AG04450 (cell line): ENCODE data around the gene FBXO5. TPM values are rescaled to one million over a fixed set of nuclear protein-coding genes. Genes with fewer than 3 reads are reported as not detected.

ENCODE experiments used
- CTCF ChIA-PET: fragments of 300-600, 350-600 bp; formaldehyde crosslinking; extraction: SDS; loops from one replicate; lab custom pipeline; 2022; ENCODE audit warnings: antibody characterized with exemption, inconsistent platforms; lab: Charles Lee
- POLR2A ChIA-PET: fragments of 350-600 bp; formaldehyde crosslinking; extraction: SDS; loops from one replicate; lab custom pipeline; 2021; ENCODE audit warnings: antibody characterized with exemption, inconsistent platforms; lab: Yijun Ruan, JAX
- DNase-seq: peaks from one replicate; pipeline ENCODE4 v3.0.0-alpha.2; 2011; ENCODE audit warnings: low read depth, low spot score
- H3K27ac ChIP-seq: one replicate; pipeline ENCODE4 v1.5.1; 2012; ENCODE audit warnings: low read depth, low read length, control low read depth
- H3K27me3 ChIP-seq: one replicate; pipeline ENCODE4 v1.6.0; 2012; ENCODE audit warnings: low read length; ENCODE audit not compliant: control insufficient read depth, insufficient read depth
- H3K4me3 ChIP-seq: 2 replicates; pipeline ENCODE4 v1.5.1; 2011; ENCODE audit warnings: mild to moderate bottlenecking, low read depth, low read length, control low read depth
- H3K9me3 ChIP-seq: 2 replicates; pipeline ENCODE4 v1.5.1; 2012; ENCODE audit warnings: low read length; ENCODE audit not compliant: control insufficient read depth, insufficient read depth
- polyA plus RNA-seq: library from polyadenylated mRNA; depleted of rRNA; stranded (reverse); fragments of >200 nt; gene quantifications from 2 replicates; pipeline ENCODE4 v1.2.3, GENCODE V29; 2011
- TF ChIP-seq, protein P1 (sequence below): IDR thresholded peaks from 2 replicates; pipeline ENCODE4 v1.5.1; 2011; ENCODE audit warnings: low read depth, low read length, control low read depth, inconsistent platforms

Gene FBXO5
- polyA plus RNA-seq, 1 experiment: 13.1 TPM

- no peaks in the 10 kb centered on the region for H3K27me3 ChIP-seq
- CTCF ChIA-PET: interaction anchor here (1.1 kb wide), 1 partner anchor 15 kb away, joined by 3 read pairs; no protein-coding TSS in a partner anchor
- peak overlapping the region; percentile 93 for H3K27ac ChIP-seq
- peak; percentile 29 for DNase-seq
- no peaks in the 10 kb centered on the region; the same call in 1 of the 2 replicates for H3K9me3 ChIP-seq
- peak overlapping the region; percentile 92 for H3K4me3 ChIP-seq
- POLR2A ChIA-PET: no interaction called here
- TF ChIP-seq, protein P1, sequence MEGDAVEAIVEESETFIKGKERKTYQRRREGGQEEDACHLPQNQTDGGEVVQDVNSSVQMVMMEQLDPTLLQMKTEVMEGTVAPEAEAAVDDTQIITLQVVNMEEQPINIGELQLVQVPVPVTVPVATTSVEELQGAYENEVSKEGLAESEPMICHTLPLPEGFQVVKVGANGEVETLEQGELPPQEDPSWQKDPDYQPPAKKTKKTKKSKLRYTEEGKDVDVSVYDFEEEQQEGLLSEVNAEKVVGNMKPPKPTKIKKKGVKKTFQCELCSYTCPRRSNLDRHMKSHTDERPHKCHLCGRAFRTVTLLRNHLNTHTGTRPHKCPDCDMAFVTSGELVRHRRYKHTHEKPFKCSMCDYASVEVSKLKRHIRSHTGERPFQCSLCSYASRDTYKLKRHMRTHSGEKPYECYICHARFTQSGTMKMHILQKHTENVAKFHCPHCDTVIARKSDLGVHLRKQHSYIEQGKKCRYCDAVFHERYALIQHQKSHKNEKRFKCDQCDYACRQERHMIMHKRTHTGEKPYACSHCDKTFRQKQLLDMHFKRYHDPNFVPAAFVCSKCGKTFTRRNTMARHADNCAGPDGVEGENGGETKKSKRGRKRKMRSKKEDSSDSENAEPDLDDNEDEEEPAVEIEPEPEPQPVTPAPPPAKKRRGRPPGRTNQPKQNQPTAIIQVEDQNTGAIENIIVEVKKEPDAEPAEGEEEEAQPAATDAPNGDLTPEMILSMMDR: no peak
Measured at GRCh38 chr6:152983637-152984512, 1.0 kb upstream of the FBXO5 start.

- TF ChIP-seq, protein P1: no peak
- Histone ChIP-seq H3K9me3 (no peaks in the 10 kb centered on the region; the same call in 1 of the 2 replicates), H3K4me3 (peak overlapping the region; percentile 76), H3K27me3 (no peaks in the 10 kb centered on the region), H3K27ac (no peak overlapping the region)
- DNase-seq: no peak
- ChIA-PET CTCF (no interaction called here), POLR2A (interaction anchor here (0.8 to 1.0 kb wide), 2 partner anchors 9 to 14 kb away, joined by 5 to 6 read pairs; no protein-coding TSS in a partner anchor)
Measured at GRCh38 chr6:152981989-152982903, 595 bp downstream of the FBXO5 start.

DNA sequence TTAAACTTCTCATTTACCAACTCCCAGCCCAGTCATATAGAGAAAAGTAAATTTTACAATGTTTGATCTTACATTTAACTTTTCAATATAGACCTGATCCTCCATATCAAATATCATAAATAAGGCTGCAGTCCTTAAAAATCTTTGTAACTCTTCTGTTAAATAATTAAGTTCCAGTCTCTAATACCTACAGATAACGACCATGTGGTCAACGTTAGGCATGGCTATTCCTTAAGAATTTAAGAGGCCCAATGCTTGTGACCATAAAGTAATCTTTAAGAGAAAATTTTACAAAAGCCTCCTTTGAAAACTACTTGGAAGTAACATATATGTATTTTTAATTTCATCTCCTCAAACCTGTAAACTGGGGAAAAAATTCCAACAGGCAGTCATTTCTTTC is 1.6 kb downstream of the FBXO5 start:
- TF ChIP-seq, protein P1: no peak
- no peak for DNase-seq
- Histone ChIP-seq H3K9me3 (no peaks in the 10 kb centered on the region; the same call in 1 of the 2 replicates), H3K4me3 (peak overlapping the region; percentile 76), H3K27ac (no peak overlapping the region), H3K27me3 (no peaks in the 10 kb centered on the region)
- POLR2A ChIA-PET: no interaction called here
- CTCF ChIA-PET: interaction anchor here (0.8 kb wide), 1 partner anchor 17 kb away, joined by 5 read pairs; no protein-coding TSS in a partner anchor

- no peak overlapping the region for H3K27ac ChIP-seq
- TF ChIP-seq, protein P1: no peak
- H3K27me3 ChIP-seq: no peaks in the 10 kb centered on the region
- no peak for DNase-seq
- POLR2A ChIA-PET: no interaction called here
- H3K9me3 ChIP-seq: no peaks in the 10 kb centered on the region; the same call in 1 of the 2 replicates
- CTCF ChIA-PET: no interaction called here
- H3K4me3 ChIP-seq: peak overlapping the region; percentile 76
Measured at GRCh38 chr6:152980656-152981055, 2.2 kb downstream of the FBXO5 start.
